ENCODE results near the gene RPH3AL.

Gene RPH3AL

GRCh38 chr17:192666-193425 lies 159.8 kb downstream of the RPH3AL start:
- no peak overlapping the region for H3K4me3 ChIP-seq (ENCODE audit: low read length)
- TF ChIP-seq ZNF274 (IDR thresholded peaks at IDR 0.05; ENCODE audit: low read depth, low read length): no peak

GRCh38 chr17:189444-189843 lies 163.2 kb downstream of the RPH3AL start:
- TF ChIP-seq ZNF274 (IDR thresholded peaks at IDR 0.05; ENCODE audit: low read depth, low read length): no peak
- no peak overlapping the region for H3K4me3 ChIP-seq (ENCODE audit: low read length)

- no peak for TF ChIP-seq ZNF274 (IDR thresholded peaks at IDR 0.05; ENCODE audit: low read depth, low read length)
- H3K4me3 ChIP-seq (ENCODE audit: low read length): no peak overlapping the region
Measured at GRCh38 chr17:187130-187529, 165.5 kb downstream of the RPH3AL start.

GRCh38 chr17:185445-186138 lies 167.0 kb downstream of the RPH3AL start:
- no peak for TF ChIP-seq ZNF274 (IDR thresholded peaks at IDR 0.05; ENCODE audit: low read depth, low read length)
- no peak overlapping the region for H3K4me3 ChIP-seq (ENCODE audit: low read length)

GRCh38 chr17:183021-183420 lies 169.6 kb downstream of the RPH3AL start:
- no peak overlapping the region for H3K4me3 ChIP-seq (ENCODE audit: low read length)
- no peak for TF ChIP-seq ZNF274 (IDR thresholded peaks at IDR 0.05; ENCODE audit: low read depth, low read length)

GRCh38 chr17:182050-182751 lies 170.4 kb downstream of the RPH3AL start:
- TF ChIP-seq ZNF274 (IDR thresholded peaks at IDR 0.05; ENCODE audit: low read depth, low read length): no peak
- H3K4me3 ChIP-seq (ENCODE audit: low read length): no peak overlapping the region

GRCh38 chr17:181245-182049 lies 171.2 kb downstream of the RPH3AL start, which contains the start of gene DOC2B:
Gene DOC2B, minus strand, starts transcription at chr17:181650. Its CDS starts 171 bp downstream, at chr17:181479.
- no peak within 1 kb of the TSS for H3K4me3 ChIP-seq (ENCODE audit: low read length)
- no peak for TF ChIP-seq ZNF274 (IDR thresholded peaks at IDR 0.05; ENCODE audit: low read depth, low read length)

- no peak overlapping the region for H3K4me3 ChIP-seq (ENCODE audit: low read length)
- no peak for TF ChIP-seq ZNF274 (IDR thresholded peaks at IDR 0.05; ENCODE audit: low read depth, low read length)
Measured at GRCh38 chr17:180381-181244, 172.0 kb downstream of the RPH3AL start.

GRCh38 chr17:179781-180380 lies 172.7 kb downstream of the RPH3AL start:
- H3K4me3 ChIP-seq (ENCODE audit: low read length): no peak overlapping the region
- TF ChIP-seq ZNF274 (IDR thresholded peaks at IDR 0.05; ENCODE audit: low read depth, low read length): no peak

- H3K4me3 ChIP-seq (ENCODE audit: low read length): no peak overlapping the region
- no peak for TF ChIP-seq ZNF274 (IDR thresholded peaks at IDR 0.05; ENCODE audit: low read depth, low read length)
Measured at GRCh38 chr17:179066-179432, 173.6 kb downstream of the RPH3AL start.

GRCh38 chr17:178292-179065 lies 174.1 kb downstream of the RPH3AL start:
- no peak for TF ChIP-seq ZNF274 (IDR thresholded peaks at IDR 0.05; ENCODE audit: low read depth, low read length)
- no peak overlapping the region for H3K4me3 ChIP-seq (ENCODE audit: low read length)

- no peak for TF ChIP-seq ZNF274 (IDR thresholded peaks at IDR 0.05; ENCODE audit: low read depth, low read length)
- no peak overlapping the region for H3K4me3 ChIP-seq (ENCODE audit: low read length)
Measured at GRCh38 chr17:177762-178161, 174.8 kb downstream of the RPH3AL start.
